ENCODE measurements around the gene ANKRD36. TPM values are rescaled to one million over a fixed set of nuclear protein-coding genes. Genes with fewer than 3 reads are reported as not detected.
"Not testable (repeated sequence)": the region's sequence is repeated elsewhere in the genome, so short reads cannot be mapped to it uniquely, and the experiment has no call there.

The ANKRD36 gene
- total RNA-seq, 1 experiment from 2014 or later = 12.6 TPM

DNA sequence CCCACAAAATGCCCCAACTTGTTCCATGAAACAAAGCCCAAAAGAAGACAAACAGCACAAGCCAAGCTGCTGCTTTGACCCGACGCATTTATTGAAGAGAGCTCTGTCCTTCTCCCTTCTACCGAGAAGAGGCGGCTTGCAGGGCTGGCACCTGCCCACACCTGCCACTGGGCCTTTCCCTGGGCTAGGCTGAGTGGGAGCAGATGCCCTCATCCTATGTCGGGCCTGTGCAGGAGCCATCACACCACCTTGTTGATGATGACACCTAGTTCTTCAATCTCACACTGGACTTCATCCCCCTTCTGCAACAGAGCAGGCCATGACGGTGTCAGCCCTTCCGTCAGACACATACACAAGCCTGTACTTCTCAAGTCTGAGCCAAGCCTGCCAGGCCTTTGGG, 29.4 kb upstream of the ANKRD36 start:
- H3K27me3 ChIP-seq (ENCODE audit: low read length); H3K9ac ChIP-seq (ENCODE audit: low read length); H4K20me1 ChIP-seq (ENCODE audit: low read length); POLR2A ChIA-PET (ENCODE audit: unreplicated experiment); CTCF ChIA-PET; H2AFZ ChIP-seq (ENCODE audit: low read length); H3K9me3 ChIP-seq (ENCODE audit: low read length); DNase-seq; H3K9me2 ChIP-seq (replicated peaks; ENCODE audit: low read length); intact Hi-C loops (cut with micrococcal nuclease); H3K36me3 ChIP-seq (ENCODE audit: low read depth, low read length); H3F3A ChIP-seq (ENCODE audit: low read length, unreplicated experiment); H3K27ac ChIP-seq (ENCODE audit: low read length); BruUV-seq (replicated peaks); ATAC-seq; H3K4me3 ChIP-seq (ENCODE audit: low read length); H3K4me1 ChIP-seq (ENCODE audit: insufficient read depth, low read length); H3K4me2 ChIP-seq (ENCODE audit: low read length); H3K79me2 ChIP-seq (ENCODE audit: low read length): not testable (repeated sequence)

- BruUV-seq (replicated peaks); H3K9me3 ChIP-seq (ENCODE audit: low read length); H3K27ac ChIP-seq (ENCODE audit: low read length); H3K4me3 ChIP-seq (ENCODE audit: low read length); POLR2A ChIA-PET (ENCODE audit: unreplicated experiment); H3K4me1 ChIP-seq (ENCODE audit: insufficient read depth, low read length); H2AFZ ChIP-seq (ENCODE audit: low read length); H3K9me2 ChIP-seq (replicated peaks; ENCODE audit: low read length); H3F3A ChIP-seq (ENCODE audit: low read length, unreplicated experiment); H4K20me1 ChIP-seq (ENCODE audit: low read length); H3K36me3 ChIP-seq (ENCODE audit: low read depth, low read length); DNase-seq; CTCF ChIA-PET; H3K4me2 ChIP-seq (ENCODE audit: low read length); H3K27me3 ChIP-seq (ENCODE audit: low read length); intact Hi-C loops (cut with micrococcal nuclease); H3K79me2 ChIP-seq (ENCODE audit: low read length); H3K9ac ChIP-seq (ENCODE audit: low read length): not testable (repeated sequence)
- ATAC-seq = peak; percentile 73
Observed at GRCh38 chr2:97085093-97085492, 27.9 kb upstream of the ANKRD36 start.

DNA sequence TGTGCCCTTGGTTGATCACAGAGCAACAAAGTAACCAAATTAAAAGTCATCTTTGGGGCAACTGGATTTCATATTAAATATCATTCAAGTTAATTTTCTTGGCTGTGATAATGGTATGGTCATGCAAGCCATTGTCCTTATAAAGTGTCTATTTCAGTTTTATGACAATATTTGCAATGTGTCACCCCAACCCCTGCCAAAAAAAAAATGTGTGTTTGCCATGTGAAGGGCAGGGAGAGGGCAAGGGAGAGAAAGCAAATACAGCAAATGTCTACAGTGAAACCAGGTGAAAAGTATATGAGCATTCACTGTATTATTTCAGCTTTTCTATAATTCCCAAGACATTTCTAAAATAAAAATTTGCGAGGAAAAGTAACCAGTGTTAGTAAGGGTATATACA, 24.2 kb upstream of the ANKRD36 start:
- POLR2A ChIA-PET (ENCODE audit: unreplicated experiment) = interaction anchor here (0.7 kb wide), 1 partner anchor 25 kb away, joined by 5 read pairs; no protein-coding TSS in a partner anchor
- H4K20me1 ChIP-seq (ENCODE audit: low read length); H3K9me3 ChIP-seq (ENCODE audit: low read length); H3F3A ChIP-seq (ENCODE audit: low read length, unreplicated experiment); H2AFZ ChIP-seq (ENCODE audit: low read length); H3K4me3 ChIP-seq (ENCODE audit: low read length); H3K9me2 ChIP-seq (replicated peaks; ENCODE audit: low read length); H3K4me1 ChIP-seq (ENCODE audit: insufficient read depth, low read length); H3K27ac ChIP-seq (ENCODE audit: low read length); intact Hi-C loops (cut with micrococcal nuclease); H3K9ac ChIP-seq (ENCODE audit: low read length); H3K4me2 ChIP-seq (ENCODE audit: low read length); H3K79me2 ChIP-seq (ENCODE audit: low read length); BruUV-seq (replicated peaks); CTCF ChIA-PET; H3K27me3 ChIP-seq (ENCODE audit: low read length); H3K36me3 ChIP-seq (ENCODE audit: low read depth, low read length): not testable (repeated sequence)
- DNase-seq (peak; percentile 58), ATAC-seq (peak; percentile 81)

DNA sequence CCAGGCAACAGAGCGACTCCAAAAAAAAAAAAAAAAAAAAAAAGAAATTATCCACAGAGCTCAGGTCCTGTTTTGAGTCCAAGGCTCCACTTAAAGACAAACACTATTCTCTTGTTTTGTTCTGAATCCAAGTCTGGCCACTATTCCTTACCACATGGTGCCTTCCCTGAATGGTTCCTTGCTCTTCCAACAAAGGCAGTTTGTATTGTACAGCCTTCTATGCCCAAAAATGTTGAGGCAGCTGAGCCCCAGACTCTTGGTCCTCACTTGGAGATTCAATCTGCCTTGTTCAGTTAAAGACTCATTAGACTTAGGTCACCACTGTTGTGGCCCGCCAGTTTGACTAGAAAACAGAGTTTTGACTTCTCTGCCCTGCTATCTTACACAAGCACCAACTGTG, 20.0 kb upstream of the ANKRD36 start:
- H3K27me3 ChIP-seq (ENCODE audit: low read length); H3K4me1 ChIP-seq (ENCODE audit: insufficient read depth, low read length); DNase-seq; BruUV-seq (replicated peaks); H3F3A ChIP-seq (ENCODE audit: low read length, unreplicated experiment); H3K36me3 ChIP-seq (ENCODE audit: low read depth, low read length); H3K4me2 ChIP-seq (ENCODE audit: low read length); H3K9ac ChIP-seq (ENCODE audit: low read length); intact Hi-C loops (cut with micrococcal nuclease); H3K9me2 ChIP-seq (replicated peaks; ENCODE audit: low read length); H3K9me3 ChIP-seq (ENCODE audit: low read length); H4K20me1 ChIP-seq (ENCODE audit: low read length); H3K4me3 ChIP-seq (ENCODE audit: low read length); CTCF ChIA-PET; H3K79me2 ChIP-seq (ENCODE audit: low read length); ATAC-seq; POLR2A ChIA-PET (ENCODE audit: unreplicated experiment); H2AFZ ChIP-seq (ENCODE audit: low read length); H3K27ac ChIP-seq (ENCODE audit: low read length): not testable (repeated sequence)

DNA sequence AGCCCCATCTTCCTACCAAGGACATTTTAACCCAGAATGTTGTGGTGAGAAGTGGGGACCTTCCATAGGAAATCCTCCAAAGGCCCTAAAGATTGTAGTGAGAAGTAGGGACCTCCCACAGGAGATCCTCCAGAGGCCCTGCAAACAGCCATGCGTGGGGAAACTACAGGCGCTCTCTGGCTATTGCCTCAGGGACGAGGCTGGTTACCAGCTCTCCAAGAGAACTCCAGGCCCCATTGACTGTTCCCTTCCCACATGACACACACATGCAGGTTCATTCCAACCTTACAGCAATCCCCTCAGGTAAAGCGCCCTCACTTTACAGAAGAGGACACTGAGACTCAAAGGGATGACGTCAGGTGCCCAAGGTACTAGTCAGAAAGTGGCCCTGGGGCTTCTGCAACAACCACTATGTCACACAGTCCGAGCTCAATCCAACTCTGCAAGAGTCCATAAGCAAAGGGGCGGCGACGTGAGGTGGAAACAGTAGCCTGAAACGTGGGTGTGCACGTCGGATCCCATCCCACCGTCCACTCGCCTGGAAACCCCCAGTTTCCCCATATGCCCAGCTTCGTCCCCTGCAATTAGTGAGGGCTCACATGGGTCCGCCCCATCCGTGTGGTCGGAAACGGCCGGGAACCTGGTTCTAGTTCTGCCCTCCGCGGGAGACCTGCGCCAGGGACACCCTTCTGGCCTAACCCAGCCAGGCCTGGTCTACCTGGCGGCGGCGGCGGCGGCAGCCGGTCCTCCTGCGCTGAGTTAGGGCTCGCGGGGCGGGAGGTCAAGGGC, 18.8 kb upstream of the ANKRD36 start:
- H3K27me3 ChIP-seq (ENCODE audit: low read length); intact Hi-C loops (cut with micrococcal nuclease); H3F3A ChIP-seq (ENCODE audit: low read length, unreplicated experiment); H3K9me2 ChIP-seq (replicated peaks; ENCODE audit: low read length); DNase-seq; POLR2A ChIA-PET (ENCODE audit: unreplicated experiment); H3K9me3 ChIP-seq (ENCODE audit: low read length); H3K36me3 ChIP-seq (ENCODE audit: low read depth, low read length); BruUV-seq (replicated peaks); CTCF ChIA-PET; H3K27ac ChIP-seq (ENCODE audit: low read length); H2AFZ ChIP-seq (ENCODE audit: low read length); H3K79me2 ChIP-seq (ENCODE audit: low read length); H3K4me1 ChIP-seq (ENCODE audit: insufficient read depth, low read length); H4K20me1 ChIP-seq (ENCODE audit: low read length); H3K9ac ChIP-seq (ENCODE audit: low read length): not testable (repeated sequence)
- H3K4me2 ChIP-seq (ENCODE audit: low read length) = peak overlapping the region; percentile 39; the same call in 1 of the 2 replicates
- ATAC-seq = peak; percentile 37
- peak overlapping the region; percentile 50; the same call in 1 of the 2 replicates for H3K4me3 ChIP-seq (ENCODE audit: low read length)

- H3K4me1 ChIP-seq (ENCODE audit: insufficient read depth, low read length); H3K9me2 ChIP-seq (replicated peaks; ENCODE audit: low read length); H3F3A ChIP-seq (ENCODE audit: low read length, unreplicated experiment); POLR2A ChIA-PET (ENCODE audit: unreplicated experiment); H3K9me3 ChIP-seq (ENCODE audit: low read length); H3K9ac ChIP-seq (ENCODE audit: low read length); H4K20me1 ChIP-seq (ENCODE audit: low read length); intact Hi-C loops (cut with micrococcal nuclease); H3K36me3 ChIP-seq (ENCODE audit: low read depth, low read length); H3K27me3 ChIP-seq (ENCODE audit: low read length); H3K27ac ChIP-seq (ENCODE audit: low read length); H3K79me2 ChIP-seq (ENCODE audit: low read length); CTCF ChIA-PET: not testable (repeated sequence)
- TSS peak; percentile 82 for BruUV-seq (replicated peaks)
- DNase-seq (peak; percentile 65), ATAC-seq (peak; percentile 91)
- H2AFZ ChIP-seq (ENCODE audit: low read length) = 0 out of 2 replicates have a peak within 1 kb of the TSS, but pooled peaks have one; percentile 48
- peak within 1 kb of the TSS; percentile 48; the same call in 1 of the 2 replicates for H3K4me2 ChIP-seq (ENCODE audit: low read length)
- H3K4me3 ChIP-seq (ENCODE audit: low read length) = peak within 1 kb of the TSS; percentile 50
Observed at GRCh38 chr2:97094772-97095611, 18.0 kb upstream of the ANKRD36 start, which contains the start of gene FAHD2B. FAHD2B (minus strand) TSS chr2:97094882; CDS start chr2:97091706, 3,176 bp downstream.

Data from PC-3 (cell line).